Measurements from ENCODE around the gene DTNA. TPM values are rescaled to one million over a fixed set of nuclear protein-coding genes. Genes with fewer than 3 reads are reported as not detected.
"Not testable (repeated sequence)": the region's sequence is repeated elsewhere in the genome, so short reads cannot be mapped to it uniquely, and the experiment has no call there.

Gene DTNA
- total RNA-seq, 4 donors from 2014 or later = 6.7 to 30.5 (median 9.5) TPM

DNA sequence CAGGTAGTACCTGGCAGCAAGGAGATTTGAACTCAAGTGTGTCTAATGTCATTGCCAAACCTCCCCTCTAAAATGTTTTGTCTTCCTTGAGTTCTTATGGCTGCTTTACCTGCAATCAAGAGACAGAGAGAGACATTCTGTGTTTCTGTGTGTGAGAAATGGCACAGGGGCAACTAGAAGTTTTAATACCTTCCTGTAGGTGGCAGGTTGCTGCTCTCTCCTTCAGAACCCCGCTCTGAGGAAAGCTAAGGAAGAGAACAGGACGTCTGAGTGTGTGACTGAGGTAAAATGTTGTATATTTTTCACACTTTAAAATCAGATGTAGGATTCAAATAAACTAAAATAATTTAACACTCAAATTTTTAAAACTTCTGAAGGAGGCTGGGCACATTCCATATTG lies 19.2 kb downstream of the DTNA start:
- Histone ChIP-seq H3K27me3 (no peaks in the 10 kb centered on the region), H3K36me3 (no peaks in the 10 kb centered on the region), H3K4me1 (peaks cover 0 to 3% (median 0%) of the 10 kb centered on the region in 4 donors), H3K27ac (peak overlapping the region in 1 of 4 donors; percentile 3), H3K4me3 (no peak overlapping the region), H3K9me3 (no peaks in the 10 kb centered on the region)
- DNase-seq = no peak
- TF ChIP-seq POLR2A (IDR thresholded peaks at IDR 0.05) = no peak
- TF ChIP-seq, protein P1, sequence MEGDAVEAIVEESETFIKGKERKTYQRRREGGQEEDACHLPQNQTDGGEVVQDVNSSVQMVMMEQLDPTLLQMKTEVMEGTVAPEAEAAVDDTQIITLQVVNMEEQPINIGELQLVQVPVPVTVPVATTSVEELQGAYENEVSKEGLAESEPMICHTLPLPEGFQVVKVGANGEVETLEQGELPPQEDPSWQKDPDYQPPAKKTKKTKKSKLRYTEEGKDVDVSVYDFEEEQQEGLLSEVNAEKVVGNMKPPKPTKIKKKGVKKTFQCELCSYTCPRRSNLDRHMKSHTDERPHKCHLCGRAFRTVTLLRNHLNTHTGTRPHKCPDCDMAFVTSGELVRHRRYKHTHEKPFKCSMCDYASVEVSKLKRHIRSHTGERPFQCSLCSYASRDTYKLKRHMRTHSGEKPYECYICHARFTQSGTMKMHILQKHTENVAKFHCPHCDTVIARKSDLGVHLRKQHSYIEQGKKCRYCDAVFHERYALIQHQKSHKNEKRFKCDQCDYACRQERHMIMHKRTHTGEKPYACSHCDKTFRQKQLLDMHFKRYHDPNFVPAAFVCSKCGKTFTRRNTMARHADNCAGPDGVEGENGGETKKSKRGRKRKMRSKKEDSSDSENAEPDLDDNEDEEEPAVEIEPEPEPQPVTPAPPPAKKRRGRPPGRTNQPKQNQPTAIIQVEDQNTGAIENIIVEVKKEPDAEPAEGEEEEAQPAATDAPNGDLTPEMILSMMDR (IDR thresholded peaks at IDR 0.05) = peak in 4 of 6 experiments; percentile 25 to 71 (median 61)

- Histone ChIP-seq H3K4me1 (peaks cover 0 to 3% (median 0%) of the 10 kb centered on the region in 4 donors), H3K9me3 (no peaks in the 10 kb centered on the region), H3K27me3 (no peaks in the 10 kb centered on the region), H3K36me3 (no peaks in the 10 kb centered on the region), H3K4me3 (no peak overlapping the region), H3K27ac (peak overlapping the region in 1 of 4 donors; percentile 3)
- no peak for TF ChIP-seq POLR2A (IDR thresholded peaks at IDR 0.05)
- TF ChIP-seq, protein P1 (IDR thresholded peaks at IDR 0.05) = no peak
- no peak for DNase-seq
These were observed 19.8 kb downstream of the DTNA start for GRCh38 chr18:34729740-34730355.

DNA sequence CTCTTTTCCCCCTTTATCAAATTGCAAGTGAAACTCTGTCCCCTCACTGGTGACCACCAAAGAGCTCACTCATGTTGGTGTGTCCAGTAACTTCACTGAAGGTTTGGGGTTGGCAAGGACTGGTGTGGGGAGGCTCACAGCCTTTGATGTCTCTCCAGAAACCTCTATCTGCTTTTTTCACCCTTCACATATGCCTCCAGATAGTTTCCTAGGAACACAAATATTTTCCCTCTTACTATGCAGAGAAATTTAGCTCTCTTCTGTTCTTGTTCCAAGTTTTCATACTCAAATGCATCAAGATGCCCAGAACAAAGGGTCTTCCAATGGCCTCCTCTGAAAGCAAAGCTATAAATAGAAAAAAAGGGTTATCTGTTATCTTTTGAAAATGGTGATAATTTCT lies 20.7 kb downstream of the DTNA start:
- TF ChIP-seq POLR2A (IDR thresholded peaks at IDR 0.05) = no peak
- TF ChIP-seq, protein P1 (IDR thresholded peaks at IDR 0.05) = no peak
- H3K4me3 ChIP-seq = no peak overlapping the region
- peak overlapping the region in 1 of 4 donors; percentile 39 for H3K27ac ChIP-seq
- no peaks in the 10 kb centered on the region for H3K36me3 ChIP-seq
- peaks cover 0 to 3% (median 0%) of the 10 kb centered on the region in 4 donors for H3K4me1 ChIP-seq
- no peak for DNase-seq
- no peaks in the 10 kb centered on the region for H3K27me3 ChIP-seq
- H3K9me3 ChIP-seq = no peaks in the 10 kb centered on the region

GRCh38 chr18:34734056-34734455 lies 24.0 kb downstream of the DTNA start:
- Histone ChIP-seq H3K36me3 (no peaks in the 10 kb centered on the region), H3K4me1 (no peaks in the 10 kb centered on the region), H3K27me3 (no peaks in the 10 kb centered on the region), H3K27ac (no peak overlapping the region), H3K4me3 (no peak overlapping the region), H3K9me3 (no peaks in the 10 kb centered on the region)
- no peak for DNase-seq
- TF ChIP-seq, protein P1 (IDR thresholded peaks at IDR 0.05) = no peak
- TF ChIP-seq POLR2A (IDR thresholded peaks at IDR 0.05) = no peak

GRCh38 chr18:34734526-34734925 lies 24.4 kb downstream of the DTNA start:
- H3K27ac ChIP-seq, DNase-seq, H3K36me3 ChIP-seq, H3K27me3 ChIP-seq, H3K4me3 ChIP-seq, H3K4me1 ChIP-seq, H3K9me3 ChIP-seq: not testable (repeated sequence)

- Histone ChIP-seq H3K4me3 (no peak overlapping the region), H3K36me3 (no peaks in the 10 kb centered on the region), H3K27ac (no peak overlapping the region), H3K9me3 (no peaks in the 10 kb centered on the region), H3K27me3 (no peaks in the 10 kb centered on the region), H3K4me1 (no peaks in the 10 kb centered on the region)
- DNase-seq = no peak
- no peak for TF ChIP-seq POLR2A (IDR thresholded peaks at IDR 0.05)
- TF ChIP-seq, protein P1 (IDR thresholded peaks at IDR 0.05) = no peak
These were observed 28.2 kb downstream of the DTNA start for GRCh38 chr18:34738175-34738894.

All from Peyer's patch (tissue), 4 donors.